ENCODE data around the gene VWC2. TPM values are rescaled to one million over a fixed set of nuclear protein-coding genes. Genes with fewer than 3 reads are reported as not detected.

Gene VWC2
- total RNA-seq, 1 experiment from 2014 or later: not detected

GRCh38 chr7:49763791-49764190 lies 9.6 kb upstream of the VWC2 start:
- CTCF ChIA-PET: no interaction called here
- no peak overlapping the region for H3K4me3 ChIP-seq (ENCODE audit: low read depth in 2 of 2, low read length in 2 of 2)
- H3K27ac ChIP-seq (ENCODE audit: low read length): no peak overlapping the region
- in situ Hi-C loops (cut with HindIII; ENCODE audit: low pct_unique_long_range_greater_than_20kb, low sequenced_read_pairs) (no loop called here), intact Hi-C loops (cut with micrococcal nuclease; ENCODE audit: unreplicated experiment) (no loop called here)
- DNase-seq (ENCODE audit: low read depth, low spot score): no peak
- POLR2A ChIA-PET: no interaction called here
- H3K9me3 ChIP-seq (ENCODE audit: control insufficient read depth, insufficient read depth, low read depth, low read length): no peaks in the 10 kb centered on the region
- no peaks in the 10 kb centered on the region for H3K36me3 ChIP-seq (ENCODE audit: control insufficient read depth, insufficient read depth, low read length)
- no peak for ATAC-seq
- no TSS peak for BruUV-seq (replicated peaks)
- TF ChIP-seq TCF7L2 (IDR thresholded peaks at IDR 0.05; ENCODE audit: low read depth, low read length) (no peak), REST (IDR thresholded peaks at IDR 0.05; ENCODE audit: insufficient read depth in 1 of 2, low read depth in 2 of 2, low read length in 1 of 2) (no peak), SIN3A (IDR thresholded peaks at IDR 0.05; ENCODE audit: borderline replicate concordance, insufficient read depth, low read depth, low read length) (no peak), CTCF (IDR thresholded peaks at IDR 0.05) (no peak), POLR2AphosphoS5 (IDR thresholded peaks at IDR 0.05; ENCODE audit: low read depth, low read length) (no peak)
- no peaks in the 10 kb centered on the region for H3K4me1 ChIP-seq (ENCODE audit: control insufficient read depth, insufficient read depth, low read length)
- no peaks in the 10 kb centered on the region for H3K27me3 ChIP-seq (ENCODE audit: control insufficient read depth, insufficient read depth, low read length)

- no peak for ATAC-seq
- POLR2A ChIA-PET: no interaction called here
- no peak overlapping the region for H3K27ac ChIP-seq (ENCODE audit: low read length)
- H3K9me3 ChIP-seq (ENCODE audit: control insufficient read depth, insufficient read depth, low read depth, low read length): no peaks in the 10 kb centered on the region
- no TSS peak for BruUV-seq (replicated peaks)
- no peaks in the 10 kb centered on the region for H3K4me1 ChIP-seq (ENCODE audit: control insufficient read depth, insufficient read depth, low read length)
- intact Hi-C loops (cut with micrococcal nuclease; ENCODE audit: unreplicated experiment): no loop called here
- no peaks in the 10 kb centered on the region for H3K36me3 ChIP-seq (ENCODE audit: control insufficient read depth, insufficient read depth, low read length)
- CTCF ChIA-PET: no interaction called here
- in situ Hi-C loops (cut with HindIII; ENCODE audit: low pct_unique_long_range_greater_than_20kb, low sequenced_read_pairs): no loop called here
- no peak overlapping the region for H3K4me3 ChIP-seq (ENCODE audit: low read depth in 2 of 2, low read length in 2 of 2)
- DNase-seq (ENCODE audit: low read depth, low spot score): no peak
- TF ChIP-seq CTCF (IDR thresholded peaks at IDR 0.05) (no peak), REST (IDR thresholded peaks at IDR 0.05; ENCODE audit: insufficient read depth in 1 of 2, low read depth in 2 of 2, low read length in 1 of 2) (no peak), POLR2AphosphoS5 (IDR thresholded peaks at IDR 0.05; ENCODE audit: low read depth, low read length) (no peak)
- no peaks in the 10 kb centered on the region for H3K27me3 ChIP-seq (ENCODE audit: control insufficient read depth, insufficient read depth, low read length)
Observed at GRCh38 chr7:49766966-49767365, 6.5 kb upstream of the VWC2 start.
